ENCODE results near the gene PCSK4. TPM values are rescaled to one million over a fixed set of nuclear protein-coding genes. Genes with fewer than 3 reads are reported as not detected.
"Not testable (repeated sequence)": the region's sequence is repeated elsewhere in the genome, so short reads cannot be mapped to it uniquely, and the experiment has no call there.

PCSK4 gene
- total RNA-seq, 4 donors from 2014 or later: 1.3 to 4.9 (median 2.2) TPM

GRCh38 chr19:1501200-1501595, 11.0 kb upstream of the PCSK4 start:
- Histone ChIP-seq H3K27ac (no peak overlapping the region), H3K4me3 (no peak overlapping the region), H3K27me3 (peaks cover 0 to 41% of the 10 kb centered on the region in 2 donors), H3K4me1 (peaks cover 0 to 17% (median 12%) of the 10 kb centered on the region in 4 donors), H3K9me3 (no peaks in the 10 kb centered on the region), H3K36me3 (peaks cover 0 to 7% (median 0%) of the 10 kb centered on the region in 3 donors)
- DNase-seq (ENCODE audit: low spot score in 2 of 2): no peak
- TF ChIP-seq, protein P1, sequence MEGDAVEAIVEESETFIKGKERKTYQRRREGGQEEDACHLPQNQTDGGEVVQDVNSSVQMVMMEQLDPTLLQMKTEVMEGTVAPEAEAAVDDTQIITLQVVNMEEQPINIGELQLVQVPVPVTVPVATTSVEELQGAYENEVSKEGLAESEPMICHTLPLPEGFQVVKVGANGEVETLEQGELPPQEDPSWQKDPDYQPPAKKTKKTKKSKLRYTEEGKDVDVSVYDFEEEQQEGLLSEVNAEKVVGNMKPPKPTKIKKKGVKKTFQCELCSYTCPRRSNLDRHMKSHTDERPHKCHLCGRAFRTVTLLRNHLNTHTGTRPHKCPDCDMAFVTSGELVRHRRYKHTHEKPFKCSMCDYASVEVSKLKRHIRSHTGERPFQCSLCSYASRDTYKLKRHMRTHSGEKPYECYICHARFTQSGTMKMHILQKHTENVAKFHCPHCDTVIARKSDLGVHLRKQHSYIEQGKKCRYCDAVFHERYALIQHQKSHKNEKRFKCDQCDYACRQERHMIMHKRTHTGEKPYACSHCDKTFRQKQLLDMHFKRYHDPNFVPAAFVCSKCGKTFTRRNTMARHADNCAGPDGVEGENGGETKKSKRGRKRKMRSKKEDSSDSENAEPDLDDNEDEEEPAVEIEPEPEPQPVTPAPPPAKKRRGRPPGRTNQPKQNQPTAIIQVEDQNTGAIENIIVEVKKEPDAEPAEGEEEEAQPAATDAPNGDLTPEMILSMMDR (IDR thresholded peaks at IDR 0.05): no peak
- TF ChIP-seq EP300 (IDR thresholded peaks at IDR 0.05) (no peak), POLR2A (IDR thresholded peaks at IDR 0.05) (no peak)
- WGBS, 2 donors: 69 to 70% methylated on average over 9 of the region's 9 CpGs

- peaks cover 0 to 16% (median 12%) of the 10 kb centered on the region in 4 donors for H3K4me1 ChIP-seq
- H3K27me3 ChIP-seq: peaks cover 0 to 40% of the 10 kb centered on the region in 2 donors
- not testable (repeated sequence) for DNase-seq (ENCODE audit: low spot score in 2 of 2); H3K9me3 ChIP-seq; H3K4me3 ChIP-seq; H3K27ac ChIP-seq; H3K36me3 ChIP-seq
- WGBS, 2 donors: no CpG with 5 or more reads among the region's 34 CpGs
These were observed 9.1 kb upstream of the PCSK4 start for GRCh38 chr19:1499231-1499630.

DNA sequence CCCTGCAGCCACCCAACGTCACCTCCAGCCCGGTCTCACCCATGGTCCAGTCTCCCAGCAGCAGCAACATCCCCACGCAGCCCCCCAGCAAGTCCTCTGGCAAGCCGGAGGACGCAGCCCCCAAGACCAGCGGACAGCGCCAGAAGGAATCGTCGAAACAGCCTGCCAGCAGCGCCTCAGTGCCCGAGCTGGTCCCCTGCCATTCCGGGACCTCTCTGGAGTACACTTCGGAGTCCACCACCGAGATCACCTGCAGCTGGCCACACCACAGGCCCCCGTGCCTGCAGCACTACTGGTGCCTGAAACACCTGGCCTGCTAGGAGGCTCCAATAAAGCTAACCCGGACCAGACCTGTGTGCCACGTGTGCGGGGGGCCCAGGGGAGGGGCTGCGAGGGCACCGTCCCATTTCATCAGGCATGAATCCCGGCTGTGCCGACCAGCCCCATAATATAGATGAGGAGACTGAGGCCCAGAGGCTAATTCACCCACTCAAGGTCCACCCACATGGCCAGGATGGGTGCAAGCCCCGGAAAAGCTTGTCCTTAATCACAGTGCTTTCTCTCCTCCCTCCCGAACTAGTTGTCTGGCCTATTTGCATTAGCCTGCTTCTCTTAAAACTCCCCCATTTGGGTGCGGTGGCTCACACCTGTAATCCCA, 7.6 kb upstream of the PCSK4 start:
- Histone ChIP-seq H3K4me3 (no peak overlapping the region), H3K4me1 (peaks cover 0 to 1% (median under 1%) of the 10 kb centered on the region in 4 donors), H3K9me3 (no peaks in the 10 kb centered on the region), H3K27me3 (peaks cover 0 to 24% of the 10 kb centered on the region in 2 donors), H3K27ac (no peak overlapping the region), H3K36me3 (no peaks in the 10 kb centered on the region)
- WGBS, 2 donors: 83 to 91% methylated on average over 14 to 16 of the region's 25 CpGs
- no peak for TF ChIP-seq EP300 (IDR thresholded peaks at IDR 0.05)
- TF ChIP-seq POLR2A (IDR thresholded peaks at IDR 0.05): no peak
- TF ChIP-seq, protein P1 (IDR thresholded peaks at IDR 0.05): no peak
- no peak for DNase-seq (ENCODE audit: low spot score in 2 of 2)

DNA sequence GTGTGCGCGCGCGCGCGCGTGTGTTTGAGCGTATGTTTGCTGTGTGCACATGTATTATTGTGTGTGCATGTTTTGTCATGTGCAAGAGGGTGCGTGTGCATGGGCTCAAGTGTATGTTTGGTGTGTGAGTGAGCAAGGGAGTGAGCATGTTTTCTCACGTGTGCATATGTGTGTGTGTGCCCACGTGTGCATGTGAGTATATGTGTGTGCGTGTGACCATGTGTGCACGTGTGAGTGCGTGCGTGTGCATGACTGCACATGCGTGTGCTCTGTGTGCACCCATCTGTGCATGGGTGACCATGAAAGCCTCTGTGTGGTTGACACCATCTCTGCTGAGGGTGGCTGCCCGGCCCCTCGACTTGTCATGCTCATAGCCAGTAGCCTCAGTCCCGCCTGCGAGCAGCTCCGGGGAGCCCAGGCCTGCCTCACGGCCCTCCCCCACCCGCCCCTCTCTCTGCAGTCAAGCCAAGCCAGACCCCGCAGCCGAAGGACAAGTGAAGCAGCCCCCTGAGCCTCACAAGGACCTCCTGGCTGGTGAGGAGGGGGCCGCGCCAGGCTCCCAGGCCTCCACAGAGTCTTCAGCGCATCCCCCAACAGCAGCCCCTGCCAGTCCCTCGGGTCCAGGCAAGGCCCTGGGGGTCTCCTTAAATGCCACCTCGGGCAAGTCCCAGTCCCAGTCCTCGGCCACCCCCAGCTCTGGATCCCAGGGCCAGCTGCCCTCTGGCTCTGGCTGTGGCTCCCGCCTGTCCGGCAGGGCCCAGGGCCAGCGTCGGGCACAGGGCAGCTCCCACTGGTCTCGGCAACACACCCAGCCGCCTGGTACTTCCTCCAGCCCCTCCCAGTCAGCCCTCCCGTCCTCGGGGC, 6.8 kb upstream of the PCSK4 start:
- TF ChIP-seq EP300 (IDR thresholded peaks at IDR 0.05): no peak
- no peak for TF ChIP-seq POLR2A (IDR thresholded peaks at IDR 0.05)
- TF ChIP-seq, protein P1 (IDR thresholded peaks at IDR 0.05): no peak
- H3K36me3 ChIP-seq: no peaks in the 10 kb centered on the region
- no peaks in the 10 kb centered on the region for H3K4me1 ChIP-seq
- DNase-seq (ENCODE audit: low spot score in 2 of 2): no peak
- H3K27me3 ChIP-seq: peaks cover 0 to 25% of the 10 kb centered on the region in 2 donors
- H3K9me3 ChIP-seq: no peaks in the 10 kb centered on the region
- WGBS, 2 donors: 72 to 73% methylated on average over 33 to 34 of the region's 39 CpGs
- no peak overlapping the region for H3K4me3 ChIP-seq
- H3K27ac ChIP-seq: no peak overlapping the region

- Histone ChIP-seq H3K9me3 (no peaks in the 10 kb centered on the region), H3K27ac (no peak overlapping the region), H3K4me3 (no peak overlapping the region), H3K4me1 (peaks cover 0 to 9% (median 6%) of the 10 kb centered on the region in 4 donors), H3K27me3 (peaks cover 0 to 29% of the 10 kb centered on the region in 2 donors), H3K36me3 (no peaks in the 10 kb centered on the region)
- TF ChIP-seq POLR2A (IDR thresholded peaks at IDR 0.05): no peak
- TF ChIP-seq, protein P1 (IDR thresholded peaks at IDR 0.05): no peak
- TF ChIP-seq EP300 (IDR thresholded peaks at IDR 0.05): no peak
- 82 to 83% methylated on average over 36 of the region's 40 CpGs for WGBS, 2 donors
- no peak for DNase-seq (ENCODE audit: low spot score in 2 of 2)
These were observed 5.9 kb upstream of the PCSK4 start for GRCh38 chr19:1495799-1496713.

Data from tibial nerve (tissue), 4 donors.